Measurements from ENCODE around the gene BNIP5.
"Not testable (repeated sequence)": the region's sequence is repeated elsewhere in the genome, so short reads cannot be mapped to it uniquely, and the experiment has no call there.

The BNIP5 gene

GRCh38 chr6:36340618-36341454 is 4.1 kb upstream of the BNIP5 start:
- peak in 2 of 3 experiments; percentile 4 to 73 for DNase-seq

- DNase-seq: no peak
These were observed 3.6 kb upstream of the BNIP5 start for GRCh38 chr6:36340306-36340617.

GRCh38 chr6:36339146-36339545 is 2.5 kb upstream of the BNIP5 start:
- DNase-seq: no peak

- not testable (repeated sequence) for DNase-seq
These were observed 1.5 kb upstream of the BNIP5 start for GRCh38 chr6:36338223-36338622.

GRCh38 chr6:36337814-36338213 is 1.1 kb upstream of the BNIP5 start:
- DNase-seq: peak in 1 of 3 experiments; percentile 3

GRCh38 chr6:36336208-36336710 is 429 bp downstream of the BNIP5 start:
- DNase-seq: no peak

GRCh38 chr6:36335465-36336207 is 1.1 kb downstream of the BNIP5 start:
- no peak for DNase-seq

GRCh38 chr6:36334832-36335459 is 1.7 kb downstream of the BNIP5 start:
- peak in 2 of 3 experiments; percentile 18 to 37 for DNase-seq

GRCh38 chr6:36333931-36334725 is 2.6 kb downstream of the BNIP5 start:
- DNase-seq: no peak

- DNase-seq: no peak
These were observed 3.4 kb downstream of the BNIP5 start for GRCh38 chr6:36333171-36333895.

GRCh38 chr6:36331381-36331780 is 5.3 kb downstream of the BNIP5 start:
- no peak for DNase-seq

- DNase-seq: no peak
These were observed 6.3 kb downstream of the BNIP5 start for GRCh38 chr6:36330366-36330765.

- DNase-seq: no peak
These were observed 6.8 kb downstream of the BNIP5 start for GRCh38 chr6:36329798-36330291.

- no peak for DNase-seq
These were observed 8.1 kb downstream of the BNIP5 start for GRCh38 chr6:36328600-36328999.

GRCh38 chr6:36327919-36328236 is 8.8 kb downstream of the BNIP5 start:
- no peak for DNase-seq

- peak in 2 of 3 experiments; percentile 24 to 39 for DNase-seq
These were observed 9.3 kb downstream of the BNIP5 start for GRCh38 chr6:36327226-36327918.

- peak in 2 of 3 experiments; percentile 22 to 60 for DNase-seq
These were observed 10.2 kb downstream of the BNIP5 start for GRCh38 chr6:36326356-36326995.

- DNase-seq: no peak
These were observed 12.0 kb downstream of the BNIP5 start for GRCh38 chr6:36324715-36325114.

GRCh38 chr6:36324191-36324590 is 12.5 kb downstream of the BNIP5 start:
- DNase-seq: no peak

- DNase-seq: peak; percentile 26 to 65 (median 43)
These were observed 13.6 kb downstream of the BNIP5 start for GRCh38 chr6:36323062-36323461.

- no peak for DNase-seq
These were observed 14.1 kb downstream of the BNIP5 start for GRCh38 chr6:36322591-36322990.

Data from NCI-H1417 (cell line).